WI38 (cell line): ENCODE data around the gene TEAD1.

Experiments
- H3K4me3 ChIP-seq: 2 replicates; pipeline ENCODE4 v1.5.1; 2011; ENCODE audit warnings: low read depth, mild to moderate bottlenecking, control low read depth, low read length
- CTCF ChIP-seq: IDR thresholded peaks from 2 replicates; pipeline ENCODE4 v1.5.1; 2012; ENCODE audit warnings: low read depth, mild to moderate bottlenecking, control low read depth, low read length

TEAD1 gene

GRCh38 chr11:12769834-12770345 is 95.7 kb downstream of the TEAD1 start:
- H3K4me3 ChIP-seq: no peak overlapping the region
- TF ChIP-seq CTCF: no peak

- no peak overlapping the region for H3K4me3 ChIP-seq
- TF ChIP-seq CTCF: no peak
Measured at GRCh38 chr11:12770435-12770834, 96.2 kb downstream of the TEAD1 start.

- no peak for TF ChIP-seq CTCF
- no peak overlapping the region for H3K4me3 ChIP-seq
Measured at GRCh38 chr11:12770966-12771597, 96.9 kb downstream of the TEAD1 start.

- TF ChIP-seq CTCF: no peak
- H3K4me3 ChIP-seq: no peak overlapping the region
Measured at GRCh38 chr11:12771875-12772274, 97.7 kb downstream of the TEAD1 start.

GRCh38 chr11:12772324-12772723 is 98.1 kb downstream of the TEAD1 start:
- no peak overlapping the region for H3K4me3 ChIP-seq
- no peak for TF ChIP-seq CTCF

- H3K4me3 ChIP-seq: no peak overlapping the region
- TF ChIP-seq CTCF: no peak
Measured at GRCh38 chr11:12773591-12773990, 99.4 kb downstream of the TEAD1 start.

- H3K4me3 ChIP-seq: no peak overlapping the region
- no peak for TF ChIP-seq CTCF
Measured at GRCh38 chr11:12775955-12776354, 101.7 kb downstream of the TEAD1 start.
